Activated CD8-positive, alpha-beta memory T cell treated with anti-CD3 and anti-CD28 coated beads, Interleukin-2, amount 50 U/mL, for 4 hours (primary cell): ENCODE results near the gene CBLN1.

Source experiments
- DNase-seq: peaks from one replicate; pipeline ENCODE4 v3.0.0-alpha.2; 2020

The CBLN1 gene

GRCh38 chr16:49281480-49281842 lies at the start of gene CBLN1:
TSS of gene CBLN1 (minus strand) at chr16:49281838. CDS start at chr16:49281465, 373 bp downstream.
- DNase-seq, result no peak

- no peak for DNase-seq
These were observed 49.0 kb upstream of the CBLN1 start for GRCh38 chr16:49330562-49331201.

GRCh38 chr16:49328325-49328724 lies 46.7 kb upstream of the CBLN1 start:
- no peak for DNase-seq

DNA sequence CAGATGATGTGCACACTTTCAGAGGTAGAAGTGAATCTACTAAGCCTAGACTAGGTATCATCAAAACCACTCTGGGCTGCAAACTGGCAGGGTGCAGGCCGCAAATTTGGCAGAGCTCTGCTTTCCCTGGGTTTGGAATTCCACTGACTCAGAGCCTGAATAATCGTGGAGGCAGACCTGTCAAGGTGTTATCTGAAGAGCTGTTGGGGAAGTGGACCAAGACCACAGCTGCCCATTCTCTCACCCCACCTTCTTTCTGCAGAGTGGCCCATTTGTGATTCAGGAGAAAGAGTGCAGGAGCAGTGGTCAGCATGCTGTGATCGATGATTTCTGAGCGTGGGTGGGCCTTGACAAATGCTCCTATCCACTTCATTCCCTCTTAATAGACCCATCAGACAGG lies 45.8 kb upstream of the CBLN1 start:
- no peak for DNase-seq

DNA sequence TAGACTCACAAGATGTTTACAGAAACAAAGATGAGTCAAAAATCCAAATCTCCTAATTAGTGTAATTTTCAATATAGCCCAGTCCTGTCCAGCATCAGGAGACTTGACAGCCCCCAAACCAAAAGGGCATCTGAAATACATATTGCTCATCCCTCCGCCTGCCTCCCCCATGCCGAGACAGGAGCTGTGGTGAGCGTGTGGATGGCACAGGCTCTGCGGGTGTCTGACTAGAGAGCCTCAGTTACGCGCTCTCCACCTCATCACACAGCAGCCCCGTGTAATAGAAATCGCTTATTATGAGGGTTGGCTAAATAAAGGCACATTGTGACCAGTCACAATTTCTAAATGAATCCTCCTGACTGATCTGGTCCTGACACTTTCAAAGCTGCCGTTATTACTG lies 43.1 kb upstream of the CBLN1 start:
- no peak for DNase-seq

GRCh38 chr16:49315602-49316001 lies 34.0 kb upstream of the CBLN1 start:
- DNase-seq, result no peak

DNA sequence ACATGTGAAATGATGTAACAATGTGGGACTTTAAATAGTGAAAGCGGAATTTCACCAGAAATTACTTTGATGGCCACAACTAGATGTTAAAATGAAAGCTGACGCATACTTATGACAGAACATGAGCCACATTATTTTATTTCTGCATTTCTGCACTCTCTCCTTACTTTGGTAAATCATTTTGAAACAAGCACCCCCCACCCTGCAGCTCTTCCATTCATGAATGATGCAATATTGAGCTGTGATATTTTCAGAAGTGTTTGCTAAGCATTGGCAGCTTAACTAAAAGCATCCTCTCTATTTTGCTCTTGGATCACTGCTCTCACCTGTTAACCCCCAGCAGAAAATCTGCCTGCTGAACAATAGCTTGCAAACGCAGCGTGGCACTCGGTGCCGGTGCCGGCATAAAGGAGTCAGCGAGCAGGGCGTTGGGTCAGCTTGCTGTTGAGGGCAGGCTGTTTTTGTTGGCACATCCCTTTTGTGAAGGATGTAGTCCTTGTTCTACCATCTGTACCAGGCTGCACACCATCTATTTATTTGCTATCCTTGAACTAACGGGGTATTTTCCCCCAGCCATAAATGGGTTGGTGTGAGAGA lies 30.8 kb upstream of the CBLN1 start:
- no peak for DNase-seq

DNA sequence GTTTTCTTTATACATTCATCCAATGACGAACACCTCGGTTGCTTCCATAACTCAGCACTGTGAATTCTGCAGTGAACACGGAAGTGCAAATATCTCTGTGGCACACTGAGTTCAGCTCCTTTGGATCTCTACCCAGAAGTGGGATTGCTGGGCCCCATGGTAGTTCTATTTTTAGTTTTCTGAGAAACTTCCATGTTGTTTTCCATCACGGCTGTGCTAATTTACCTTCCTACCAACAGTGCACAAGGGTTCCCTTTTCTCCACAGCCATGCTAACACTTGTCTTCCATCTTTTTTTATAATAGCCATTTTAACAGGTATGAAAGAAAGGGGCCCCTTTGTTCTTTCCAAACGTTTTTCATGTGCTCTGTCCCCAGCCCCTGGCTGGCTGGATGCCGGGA lies 30.2 kb upstream of the CBLN1 start:
- no peak for DNase-seq

GRCh38 chr16:49307176-49307575 lies 25.5 kb upstream of the CBLN1 start:
- DNase-seq, result no peak

- DNase-seq, result no peak
These were observed 23.8 kb upstream of the CBLN1 start for GRCh38 chr16:49305406-49305805.

GRCh38 chr16:49292413-49292812 lies 10.8 kb upstream of the CBLN1 start:
- DNase-seq, result no peak

DNA sequence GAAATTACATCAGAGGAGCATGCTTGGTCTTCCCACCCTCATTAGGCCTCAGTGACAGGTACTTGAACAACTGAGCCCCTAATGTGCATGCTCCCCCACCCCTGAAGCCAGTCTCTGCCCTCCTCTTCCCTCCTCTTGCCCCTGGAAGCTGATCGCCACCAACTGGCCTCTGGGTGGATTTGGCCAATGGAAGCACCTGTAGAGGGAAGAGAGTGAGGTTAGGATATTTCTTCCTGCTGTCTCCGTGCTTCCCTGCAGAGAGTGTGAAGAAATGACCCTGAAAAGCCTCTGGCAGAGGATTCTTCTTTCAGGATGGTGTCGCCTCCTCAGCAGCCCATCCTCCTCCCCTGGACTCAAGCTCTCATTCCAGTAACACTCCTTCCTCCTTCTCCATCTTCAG lies 5.9 kb upstream of the CBLN1 start:
- DNase-seq, result no peak

DNA sequence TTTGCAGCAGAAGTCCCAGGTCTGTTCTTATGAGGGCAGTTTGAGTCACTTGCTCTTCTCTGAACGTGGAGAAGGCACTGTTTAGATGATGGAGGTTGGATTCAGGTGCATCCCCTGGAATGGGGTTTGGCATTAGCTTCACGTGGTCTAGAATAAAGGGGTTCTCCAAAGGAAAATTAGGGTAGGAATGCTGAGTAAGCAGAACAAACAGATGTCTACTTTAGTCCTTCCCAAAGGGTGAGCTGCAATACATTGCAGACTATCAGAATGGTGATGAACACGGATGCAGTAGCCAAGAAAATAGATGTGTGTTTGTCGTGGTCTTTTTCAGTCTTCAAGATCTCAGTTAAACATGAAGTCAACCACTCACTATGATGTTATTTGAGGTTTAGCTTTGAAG lies 3.3 kb upstream of the CBLN1 start:
- DNase-seq, result no peak

DNA sequence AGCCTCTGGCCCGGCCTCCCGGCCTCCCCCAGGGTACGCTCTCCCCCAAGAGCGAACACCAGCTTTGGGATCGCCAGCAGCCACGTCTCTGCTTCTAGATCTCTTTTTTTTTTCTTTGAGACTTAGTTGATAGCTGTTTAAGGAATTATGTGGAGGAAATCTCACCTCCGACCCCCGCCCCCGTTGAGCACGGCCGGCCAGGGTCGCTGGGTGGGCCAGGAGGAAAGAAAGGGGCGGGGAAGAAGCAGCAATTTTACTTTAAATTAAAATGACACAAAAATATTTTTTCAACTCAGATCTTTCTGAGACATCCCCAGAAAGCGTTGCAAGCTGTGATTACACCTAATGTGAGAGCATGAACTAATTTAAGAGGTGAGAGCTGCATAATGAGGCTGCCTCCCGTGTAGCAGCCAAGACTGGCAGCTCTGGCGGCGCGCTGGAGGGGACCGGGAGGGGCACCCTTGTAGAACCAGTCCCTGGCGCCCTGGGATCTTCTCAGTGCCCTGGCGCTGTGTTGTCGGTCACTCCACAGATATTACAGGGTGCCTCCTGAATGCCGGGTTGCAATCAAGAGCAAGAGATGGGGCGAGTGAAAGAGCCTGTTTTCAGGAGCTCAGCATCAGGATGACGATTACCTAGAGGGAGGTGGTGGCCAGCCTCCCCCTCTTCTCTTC lies 1.9 kb upstream of the CBLN1 start:
- DNase-seq, result no peak

GRCh38 chr16:49282690-49283375 lies 1.2 kb upstream of the CBLN1 start:
- no peak for DNase-seq

DNA sequence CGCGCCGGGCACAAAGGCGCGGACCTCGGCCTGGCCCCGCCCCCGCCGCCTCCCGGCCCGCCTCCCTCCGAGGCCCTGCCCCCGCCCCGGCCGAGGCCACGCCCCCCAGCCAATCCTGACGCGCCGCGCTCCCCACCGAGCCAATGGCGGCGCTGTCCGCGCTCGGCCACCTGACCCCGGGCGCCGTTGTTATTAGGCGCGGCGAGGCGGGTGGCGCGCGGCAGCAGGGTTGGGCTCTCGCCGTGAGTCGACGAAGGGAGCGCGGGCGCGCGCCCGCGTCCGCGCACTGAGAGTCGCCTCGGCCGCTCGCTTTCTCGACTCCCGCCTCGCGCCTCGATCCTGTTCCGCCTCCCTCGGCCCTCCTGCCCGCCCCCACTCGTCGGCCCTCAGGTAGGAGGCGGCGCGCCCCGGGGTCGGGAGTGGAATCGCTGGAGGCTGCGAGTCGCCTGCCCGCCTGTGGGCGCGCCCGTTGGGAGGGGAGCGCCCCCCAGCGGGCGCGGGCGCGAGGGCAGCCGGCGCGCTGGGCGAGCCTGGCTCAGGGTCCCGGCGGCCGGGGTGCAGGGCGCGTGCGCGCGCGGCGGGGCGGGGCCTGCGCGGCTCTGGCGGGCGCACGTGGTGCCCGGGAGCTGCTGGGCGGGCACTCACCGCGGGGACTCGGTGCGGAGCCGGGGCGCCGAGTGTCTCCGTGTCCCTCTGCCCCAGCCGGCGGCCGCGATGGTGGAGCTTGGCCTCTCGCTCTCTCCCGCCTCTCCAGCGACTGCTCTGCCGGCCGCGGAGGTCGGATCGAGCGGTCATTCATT lies 405 bp upstream of the CBLN1 start:
- DNase-seq, result no peak

- no peak for DNase-seq
These were observed 732 bp downstream of the CBLN1 start for GRCh38 chr16:49280841-49281371.

- no peak for DNase-seq
These were observed 1.4 kb downstream of the CBLN1 start for GRCh38 chr16:49280105-49280741.

DNA sequence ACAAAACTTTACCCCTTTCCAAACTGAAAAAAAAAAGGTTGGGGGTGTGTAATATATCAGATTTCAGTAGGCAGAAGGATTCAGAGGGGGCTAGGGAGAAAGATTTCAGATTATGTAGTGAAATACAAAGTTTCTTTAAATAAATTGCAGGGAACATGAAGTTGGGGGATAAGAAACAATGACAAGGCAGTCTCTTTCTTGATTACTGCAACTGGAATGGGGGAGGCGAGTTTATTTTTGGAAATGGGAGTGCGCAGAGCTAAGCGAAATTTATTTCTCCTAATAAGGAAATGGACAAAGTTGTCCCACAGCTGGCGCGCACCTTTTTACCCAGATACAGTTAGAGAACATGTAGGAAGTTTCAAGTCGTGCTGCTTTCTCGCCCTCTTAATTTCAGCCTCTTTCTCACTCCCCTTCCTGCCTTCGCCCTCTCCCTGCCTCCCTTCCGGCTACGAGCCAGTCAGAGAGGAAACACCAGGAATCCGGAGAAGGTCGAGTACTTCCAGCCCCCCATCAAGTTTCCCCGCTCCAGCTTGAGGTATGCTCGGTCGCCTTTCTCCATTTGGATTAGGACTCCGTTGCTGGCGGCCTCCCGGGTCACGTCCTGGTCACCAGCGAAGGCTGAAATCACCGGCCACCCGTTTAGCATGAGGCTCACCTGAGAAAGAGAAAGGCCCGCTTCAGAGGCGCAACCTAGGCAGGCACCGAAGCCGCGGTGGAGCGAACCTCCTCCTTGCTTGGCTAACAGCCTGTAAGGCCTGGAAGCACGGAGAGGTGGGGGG lies 2.5 kb downstream of the CBLN1 start:
- no peak for DNase-seq

DNA sequence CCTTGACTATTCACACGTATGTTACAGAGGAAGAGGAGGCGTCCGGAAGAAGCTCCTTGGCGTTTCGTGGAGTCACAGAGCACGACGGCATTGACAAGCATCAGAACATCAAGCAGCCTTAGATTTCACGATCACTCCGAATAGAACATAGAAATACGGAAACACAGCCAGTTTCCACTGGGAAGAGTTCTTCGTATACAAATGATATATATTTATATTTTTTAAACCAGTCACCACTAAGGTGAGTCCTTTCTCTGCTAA lies 3.1 kb downstream of the CBLN1 start:
- no peak for DNase-seq

- no peak for DNase-seq
These were observed 3.7 kb downstream of the CBLN1 start for GRCh38 chr16:49277766-49278566.
